Adrenal gland (tissue), 12 donors: ENCODE results near the gene TPK1. TPM values are rescaled to one million over a fixed set of nuclear protein-coding genes. Genes with fewer than 3 reads are reported as not detected.

Experiments
- DNase-seq, 7 donors: peaks; one replicate each; pipeline ENCODE4 v3.0.0-alpha.2; 2019 to 2020
- H3K27ac ChIP-seq, 5 donors: fragments of 200-600 bp; sonication (generic) in 4 of 5; 1 replicate in 3 of 5; 2 replicates in 2 of 5; pipeline versions ENCODE4 v1.5.1 to v1.8.0; 2016 to 2020; ENCODE audit warnings: mild to moderate bottlenecking in 1 of 5
- H3K27me3 ChIP-seq: fragments of 200-600 bp; 2 replicates; pipeline ENCODE4 v1.8.0; 2021
- H3K36me3 ChIP-seq, 2 donors: fragments of 200-600 bp; replicated peaks in 1 of 2; 1 replicate in 1 of 2; 2 replicates in 1 of 2; pipeline versions ENCODE4 v1.5.1 to v1.8.0; 2018 to 2022
- H3K4me1 ChIP-seq, 2 donors: fragments of 200-600 bp; replicated peaks in 1 of 2; 1 replicate in 1 of 2; 2 replicates in 1 of 2; pipeline versions ENCODE4 v1.5.1 to v1.8.0; 2018 to 2021
- H3K4me3 ChIP-seq, 4 donors: fragments of 200-600 bp; sonication (generic) in 3 of 4; one replicate each; pipeline ENCODE4 v1.5.1; 2016 to 2018
- H3K9me3 ChIP-seq, 3 donors: fragments of 200-600 bp; sonication (generic) in 1 of 3; replicated peaks in 1 of 3; 1 replicate in 2 of 3; 2 replicates in 1 of 3; pipeline versions ENCODE4 v1.5.1 to v1.8.0; 2016 to 2021
- CTCF ChIP-seq, 6 experiments: fragments of 450-650 bp in 4 of 6; fragments of 200-600 bp in 2 of 6; sonication (generic) in 1 of 6; IDR thresholded peaks; 1 replicate in 5 of 6; 2 replicates in 1 of 6; pipeline versions ENCODE4 v1.5.1 to v1.8.0; 2016 to 2021; ENCODE audit warnings: antibody characterized with exemption in 6 of 6, mild to moderate bottlenecking in 2 of 6, moderate library complexity in 1 of 6
- POLR2A ChIP-seq, 2 donors: fragments of 450-650 bp; IDR thresholded peaks; one replicate each; pipeline ENCODE4 v1.6.1; 2017; ENCODE audit warnings: antibody characterized with exemption in 2 of 2, mild to moderate bottlenecking in 2 of 2, moderate library complexity in 1 of 2
- WGBS, 4 donors: extraction: QIAGEN DNeasy Blood & Tissue Kit in 2 of 4; methylation state at CpG; one replicate each; pipeline versions ENCODE4 v1.1.5 to v1.1.7; 2013 to 2017; 5-methylcytosine and 5-hydroxymethylcytosine counted together
- intact Hi-C, 2 donors: fragments of 100-400 bp; cut with DNase I; formaldehyde crosslinking; loops; one replicate each; pipeline versions ENCODE4 v1.14.1 to v1.15.0; 2022 to 2023
- polyA plus RNA-seq, 3 donors: library from polyadenylated mRNA; stranded (reverse); fragments of 200-250 nt in 2 of 3; fragments of 350-450 nt in 1 of 3; fragmentation: Illumina TruSeq in 1 of 3; extraction: RNeasy Lipid Tissue Mini Kit (QIAGEN cat#74804) in 1 of 3; gene quantifications; one replicate each; pipeline ENCODE4 v1.2.3, GENCODE V29; 2013 to 2014
- total RNA-seq, 9 donors: library from RNA; depleted of rRNA in 4 of 9; stranded (reverse); fragments of >200 nt in 4 of 9; fragments of 120-200 nt in 1 of 9; fragmentation: NEBNext Ultra II Directional in 1 of 9; extraction: Animal tissue kit (Norgen Biotek cat#: 25700) in 1 of 9; gene quantifications; one replicate each; pipeline versions ENCODE4 v1.1.0 to v1.2.4, GENCODE V29; 2013 to 2023
- donor health status: healthy with polysubstance abuse.
- donor health status: Bipolar disorder and iron deficiency.
- donor health status: DM: yes; HTN: yes; CAD: no.
- donor health status: DM: no; HTN: no; CAD: no.
- donor health status: DM: no; HTN: no; CAD: no.
- donor health status: DM: yes; HTN: yes; CAD: no.

TPK1 gene
- total and polyA plus RNA-seq, 12 donors: 3.7 to 10.6 (median 9.6) TPM

- H3K27ac ChIP-seq: no peak overlapping the region
- no peaks in the 10 kb centered on the region for H3K4me1 ChIP-seq
- intact Hi-C loops: no loop called here
- no peaks in the 10 kb centered on the region for H3K36me3 ChIP-seq
- H3K4me3 ChIP-seq: no peak overlapping the region
- TF ChIP-seq CTCF (IDR thresholded peaks at IDR 0.05): no peak
- TF ChIP-seq POLR2A (IDR thresholded peaks at IDR 0.05): no peak
- no peaks in the 10 kb centered on the region for H3K9me3 ChIP-seq
- 52 to 74% (median 60%) methylated on average over 3 of the region's 3 CpGs for WGBS, 4 donors
- H3K27me3 ChIP-seq: no peaks in the 10 kb centered on the region
- DNase-seq: no peak
Measured at GRCh38 chr7:144529269-144529926, 306.5 kb downstream of the TPK1 start.

DNA sequence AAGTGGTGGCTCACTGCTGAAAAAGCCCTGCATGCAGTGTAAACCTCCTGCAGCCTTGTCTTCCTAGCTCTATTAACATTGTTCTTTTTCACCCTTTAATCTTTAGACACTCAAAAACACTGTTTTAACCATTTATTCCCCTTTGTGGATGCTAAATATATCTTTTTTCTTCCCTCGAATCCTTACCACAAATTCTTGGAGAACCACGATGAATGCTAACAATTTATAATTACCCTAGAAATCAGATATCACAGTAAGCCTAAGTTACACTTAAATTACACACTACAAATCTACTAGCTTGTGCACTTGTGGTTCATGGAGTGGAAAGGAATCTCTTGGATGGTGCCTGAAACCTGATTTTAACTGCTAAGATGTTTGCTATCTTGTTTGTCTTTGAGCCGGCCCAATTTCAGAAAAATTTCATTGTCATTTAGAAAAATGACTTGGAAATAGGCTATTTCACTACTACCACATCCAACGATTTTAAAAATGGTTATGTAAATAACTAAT, 307.3 kb downstream of the TPK1 start:
- intact Hi-C loops: no loop called here
- no peak for DNase-seq
- WGBS, 4 donors: 74 to 84% (median 82%) methylated on average over 4 of the region's 4 CpGs

GRCh38 chr7:144527051-144527471, 308.8 kb downstream of the TPK1 start:
- no peak for TF ChIP-seq CTCF (IDR thresholded peaks at IDR 0.05)
- TF ChIP-seq POLR2A (IDR thresholded peaks at IDR 0.05): no peak
- no peak for DNase-seq
- Histone ChIP-seq H3K27ac (no peak overlapping the region), H3K36me3 (no peaks in the 10 kb centered on the region), H3K9me3 (no peaks in the 10 kb centered on the region), H3K4me1 (no peaks in the 10 kb centered on the region), H3K27me3 (no peaks in the 10 kb centered on the region), H3K4me3 (no peak overlapping the region)
- WGBS, 4 donors: 49 to 64% (median 59%) methylated on average over 13 of the region's 13 CpGs
- intact Hi-C loops: no loop called here

More for the DNA sequence above, 307.3 kb downstream of the TPK1 start:
- H3K27me3 ChIP-seq: no peaks in the 10 kb centered on the region
- H3K4me3 ChIP-seq: no peak overlapping the region
- H3K27ac ChIP-seq: no peak overlapping the region
- no peaks in the 10 kb centered on the region for H3K9me3 ChIP-seq
- H3K4me1 ChIP-seq: no peaks in the 10 kb centered on the region
- no peaks in the 10 kb centered on the region for H3K36me3 ChIP-seq
- no peak for TF ChIP-seq POLR2A (IDR thresholded peaks at IDR 0.05)
- TF ChIP-seq CTCF (IDR thresholded peaks at IDR 0.05): no peak

GRCh38 chr7:144525956-144526355, 309.9 kb downstream of the TPK1 start:
- intact Hi-C loops: no loop called here

More at GRCh38 chr7:144525956-144526355, 309.9 kb downstream of the TPK1 start:
- Histone ChIP-seq H3K36me3 (no peaks in the 10 kb centered on the region), H3K4me3 (no peak overlapping the region), H3K4me1 (no peaks in the 10 kb centered on the region), H3K27me3 (no peaks in the 10 kb centered on the region), H3K9me3 (no peaks in the 10 kb centered on the region), H3K27ac (no peak overlapping the region)
- WGBS, 4 donors: 44 to 60% (median 53%) methylated on average over 1 of the region's 1 CpG
- DNase-seq: no peak
- TF ChIP-seq POLR2A (IDR thresholded peaks at IDR 0.05): no peak
- TF ChIP-seq CTCF (IDR thresholded peaks at IDR 0.05): no peak
